Suppressor macrophage (primary cell): ENCODE measurements around the gene FBN1.

Experiments
- DNase-seq, 4 experiments: peaks; one replicate each; pipeline ENCODE4 v3.0.0-alpha.2; 2020 to 2022

Gene FBN1

DNA sequence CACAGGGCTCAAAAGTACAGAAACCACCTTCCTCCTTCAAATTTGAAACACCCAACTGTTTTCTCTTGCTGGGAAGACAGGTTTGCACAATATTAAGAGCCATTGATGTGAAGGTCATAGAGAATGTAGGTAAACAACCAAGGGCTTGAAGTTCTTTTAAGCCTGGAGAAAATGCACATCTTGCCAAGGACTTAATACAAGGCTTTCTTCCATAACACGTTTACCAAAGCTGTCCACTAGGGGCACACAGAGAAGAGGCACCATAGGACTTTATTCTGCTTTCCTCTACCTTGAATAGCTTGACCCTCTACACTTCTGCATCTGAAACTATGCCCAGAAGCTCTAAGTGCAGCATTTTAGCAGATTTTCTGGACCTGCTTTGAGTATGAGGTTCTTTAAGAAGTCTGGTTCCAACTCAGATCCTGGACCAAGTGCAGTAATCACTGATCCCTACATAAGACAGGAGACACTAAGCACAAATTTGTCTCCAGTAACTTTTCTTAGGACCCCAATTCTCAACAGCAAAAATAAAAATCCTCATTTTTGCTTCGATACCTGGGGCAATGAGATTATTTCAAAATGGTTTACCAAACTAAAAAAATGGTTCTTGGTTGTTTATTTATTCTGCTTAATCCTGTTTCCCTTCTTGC is 138.0 kb downstream of the FBN1 start:
- DNase-seq = peak; percentile 23 to 61 (median 52)

DNA sequence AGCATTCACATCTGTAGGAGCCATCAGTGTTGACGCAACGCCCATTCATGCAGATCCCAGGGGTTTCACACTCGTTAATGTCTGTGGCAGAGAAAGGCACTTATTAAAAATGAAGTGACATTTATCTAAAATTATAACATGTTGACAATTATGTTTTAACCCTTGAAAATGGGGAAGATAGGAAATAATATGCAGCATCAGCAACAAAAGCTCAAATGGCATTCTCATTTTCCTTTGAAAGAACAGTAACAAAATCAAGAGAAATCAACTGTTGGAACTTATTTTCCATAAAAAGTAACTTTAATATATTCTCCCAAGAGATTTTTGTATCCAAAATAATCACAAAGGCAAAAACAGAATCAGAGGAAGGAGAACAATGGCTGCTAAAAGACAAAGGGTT is 140.4 kb downstream of the FBN1 start:
- DNase-seq = no peak

DNA sequence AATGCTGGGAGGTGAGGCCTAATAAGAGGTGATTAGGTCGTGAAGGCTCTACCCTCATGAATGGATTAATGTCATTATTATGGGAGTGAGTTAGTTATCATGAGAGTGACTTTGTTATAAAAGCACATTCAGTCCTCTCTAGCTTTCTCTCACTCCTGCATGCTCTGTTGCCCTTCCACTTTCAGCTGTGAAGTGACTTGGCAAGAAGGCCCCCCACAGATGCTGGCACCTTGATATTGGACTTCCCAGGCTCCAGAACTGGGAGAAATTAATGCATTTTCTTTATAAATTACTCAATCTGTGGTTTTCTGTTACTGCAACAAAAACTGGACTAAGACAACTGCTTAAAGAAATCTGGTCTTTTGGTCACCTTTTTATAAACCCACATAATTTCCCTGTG is 144.3 kb downstream of the FBN1 start:
- DNase-seq = no peak

DNA sequence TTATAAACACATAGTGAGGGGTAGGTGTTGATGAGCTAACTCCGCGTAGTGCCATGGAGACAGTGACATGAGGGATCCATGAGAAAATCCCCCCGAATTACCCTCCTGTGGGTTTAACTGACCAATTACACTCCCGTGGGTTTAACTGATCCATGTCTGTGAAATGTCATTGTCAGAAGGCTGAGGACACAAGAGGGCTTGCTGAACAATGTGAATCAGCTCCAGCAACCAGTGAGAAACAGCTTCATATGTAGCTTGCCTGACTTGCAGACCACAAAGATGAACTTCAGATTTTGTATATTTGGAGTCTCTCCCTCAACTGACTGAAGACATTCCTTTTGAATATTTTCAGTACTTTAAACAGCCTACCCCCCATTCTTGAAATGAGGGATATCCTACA is 144.9 kb downstream of the FBN1 start:
- no peak for DNase-seq

DNA sequence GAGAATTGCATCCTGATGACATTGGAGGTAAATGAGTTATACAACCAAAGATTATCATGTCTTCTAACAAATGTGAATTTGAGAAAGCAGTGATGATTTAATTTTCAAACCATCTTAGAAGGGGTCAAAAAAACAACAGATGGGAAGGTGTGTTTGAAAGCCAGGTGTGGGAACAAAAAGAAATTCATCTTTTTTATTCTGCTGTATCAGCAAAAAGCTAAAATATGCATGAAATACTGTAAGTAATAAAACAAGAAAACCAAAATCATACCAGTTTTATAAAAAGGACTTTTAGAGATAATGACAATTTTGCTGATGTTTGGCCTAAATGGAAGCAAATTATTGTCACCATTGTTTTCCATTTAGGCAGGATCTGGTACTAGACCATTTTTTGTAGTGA is 145.5 kb downstream of the FBN1 start:
- no peak for DNase-seq

GRCh38 chr15:48498828-48499227 is 146.7 kb downstream of the FBN1 start:
- no peak for DNase-seq

DNA sequence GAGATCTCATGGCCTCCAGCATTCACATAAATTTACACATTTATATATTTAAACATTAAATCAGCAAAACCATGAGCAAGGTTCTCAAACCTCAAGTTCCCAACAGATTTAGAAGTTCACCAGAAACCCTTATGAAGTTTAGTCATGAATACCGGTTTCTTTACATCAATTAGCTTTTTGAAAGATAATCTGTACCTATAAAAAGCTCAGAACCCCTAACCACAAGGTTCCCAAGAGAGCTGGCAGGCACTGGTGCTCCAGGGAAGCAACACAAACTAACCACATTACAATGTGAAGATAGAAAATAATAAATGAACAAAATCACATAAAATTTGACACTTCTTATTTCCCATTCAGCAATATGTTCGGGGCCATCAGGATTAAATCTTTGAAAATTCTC is 150.9 kb downstream of the FBN1 start:
- no peak for DNase-seq

- peak in 3 of 4 experiments; percentile 6 to 16 (median 12) for DNase-seq
These were observed 151.7 kb downstream of the FBN1 start for GRCh38 chr15:48493763-48494225.

DNA sequence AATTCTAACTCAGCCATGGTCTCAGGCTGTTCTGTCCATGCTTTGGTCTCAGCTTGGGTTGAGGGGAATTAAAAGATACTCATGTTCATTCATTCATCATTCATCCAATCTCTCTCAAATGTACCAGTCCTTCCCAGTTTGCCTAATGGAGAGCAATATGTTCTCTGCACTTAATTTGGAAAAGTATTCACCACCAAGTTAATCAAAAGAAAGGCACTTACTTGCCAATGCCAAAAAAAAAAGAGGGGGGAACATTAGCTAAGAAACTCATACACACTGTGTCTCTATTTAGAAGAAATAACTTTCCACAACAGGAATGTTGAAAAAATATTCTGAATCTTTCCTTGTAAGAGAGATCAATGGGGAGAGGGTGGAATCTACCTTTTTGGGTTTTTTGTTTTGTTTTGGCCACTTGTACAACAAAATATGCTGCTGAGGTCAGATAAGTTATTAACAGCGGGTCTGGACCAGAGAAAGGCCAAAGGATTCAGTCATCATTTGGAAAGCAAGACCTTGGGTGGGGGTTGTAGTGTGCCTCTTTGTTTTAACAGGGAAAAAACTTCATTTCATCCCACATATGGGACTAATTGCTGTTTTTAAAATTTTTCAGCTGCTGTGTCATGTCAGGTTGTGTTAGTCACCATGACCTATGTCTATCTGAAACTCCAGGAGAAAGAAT is 152.3 kb downstream of the FBN1 start:
- no peak for DNase-seq

- no peak for DNase-seq
These were observed 159.3 kb downstream of the FBN1 start for GRCh38 chr15:48486228-48486627.

DNA sequence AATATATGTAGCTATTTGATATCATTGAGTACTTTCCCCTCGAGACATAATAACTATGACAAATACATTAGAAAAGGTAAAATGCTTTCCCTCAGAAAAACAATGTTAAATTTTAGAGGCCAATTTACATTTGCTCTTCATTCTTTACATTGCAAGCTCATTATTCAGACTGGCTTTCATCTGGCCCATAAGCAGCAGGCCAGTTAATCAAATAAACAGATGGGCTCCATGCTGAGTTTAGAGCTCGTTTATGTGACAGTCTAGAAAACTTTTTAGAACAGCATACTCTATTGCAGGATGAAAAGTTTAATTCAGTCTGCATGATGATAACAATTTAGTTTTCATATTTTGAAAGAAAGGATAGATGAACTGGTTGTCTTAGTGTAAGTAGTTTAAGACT is 163.7 kb downstream of the FBN1 start:
- DNase-seq = no peak

GRCh38 chr15:48479751-48480150 is 165.8 kb downstream of the FBN1 start:
- no peak for DNase-seq

- DNase-seq = no peak
These were observed 166.9 kb downstream of the FBN1 start for GRCh38 chr15:48478581-48478980.

- DNase-seq = no peak
These were observed 167.6 kb downstream of the FBN1 start for GRCh38 chr15:48477795-48478360.

DNA sequence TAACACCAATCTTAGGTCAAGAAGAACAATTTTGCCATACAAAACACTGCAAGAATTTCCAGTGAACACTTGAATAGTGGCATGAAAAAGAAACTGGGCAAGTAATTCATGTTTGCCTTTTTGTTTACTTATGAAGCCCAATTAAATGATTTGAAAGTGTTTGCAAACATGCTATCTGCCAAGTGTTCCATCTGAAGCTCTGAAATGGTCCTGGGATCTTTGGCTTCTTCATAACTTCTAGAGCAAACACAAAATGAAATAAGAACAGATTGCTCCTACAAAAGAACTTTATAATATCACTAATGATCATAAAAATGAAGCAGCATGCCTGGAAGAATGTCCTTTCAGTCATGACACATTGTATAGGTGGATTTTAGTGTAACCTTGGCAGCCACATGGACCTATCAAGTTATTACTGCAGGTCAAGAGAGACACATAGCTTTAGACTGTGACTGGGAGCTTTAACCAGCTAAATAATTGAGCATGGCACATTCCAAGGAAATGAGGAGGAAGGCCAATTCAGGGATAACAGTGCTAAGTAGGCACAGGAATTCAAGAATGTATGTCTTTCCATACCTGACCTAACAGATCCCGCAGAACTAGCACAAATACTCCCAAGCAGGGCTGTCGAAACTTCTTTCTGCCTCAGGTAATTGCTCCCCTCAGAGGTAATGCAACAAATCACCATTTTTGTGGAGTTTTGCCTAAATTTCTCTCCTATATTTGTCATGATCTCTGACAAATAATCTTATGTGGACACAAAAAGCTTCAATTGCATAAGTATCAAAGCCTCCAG is 169.7 kb downstream of the FBN1 start:
- DNase-seq = no peak

DNA sequence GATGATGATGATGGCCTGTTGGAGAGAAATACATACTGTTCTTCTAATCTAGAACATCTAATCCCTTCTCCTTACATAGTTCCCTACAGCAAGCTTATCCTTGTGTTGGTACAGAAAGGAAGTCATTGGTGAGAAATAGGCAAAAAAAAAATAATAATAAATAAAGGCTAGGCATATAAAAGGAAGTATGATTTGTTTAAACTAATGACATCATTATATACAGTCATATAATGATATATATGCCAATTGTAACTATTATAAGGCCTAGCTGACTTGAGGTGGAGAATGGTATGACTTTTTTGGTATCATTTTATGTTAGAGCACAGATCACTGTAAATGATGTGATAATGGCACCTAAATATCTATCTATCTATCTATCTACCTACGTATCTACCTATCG is 171.8 kb downstream of the FBN1 start:
- DNase-seq = no peak

DNA sequence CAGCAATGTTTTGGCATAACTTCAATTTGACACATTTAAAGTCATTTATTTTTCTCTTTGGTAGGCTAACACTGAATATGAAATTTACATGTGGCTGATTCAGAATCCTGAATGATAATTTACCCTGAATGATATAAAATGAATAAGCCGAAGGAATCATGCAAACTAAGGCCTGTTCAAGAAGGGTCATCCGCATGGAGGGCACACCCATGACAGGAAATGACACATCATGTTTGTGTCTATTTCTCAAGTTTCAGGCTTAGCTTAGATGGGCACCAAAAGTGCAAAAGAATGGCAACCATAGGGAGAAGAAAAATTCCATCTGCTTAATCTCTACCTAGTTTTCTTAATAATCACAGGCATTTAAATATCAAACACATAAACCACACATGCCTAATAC is 172.8 kb downstream of the FBN1 start:
- DNase-seq = peak; percentile 5 to 51 (median 28)

DNA sequence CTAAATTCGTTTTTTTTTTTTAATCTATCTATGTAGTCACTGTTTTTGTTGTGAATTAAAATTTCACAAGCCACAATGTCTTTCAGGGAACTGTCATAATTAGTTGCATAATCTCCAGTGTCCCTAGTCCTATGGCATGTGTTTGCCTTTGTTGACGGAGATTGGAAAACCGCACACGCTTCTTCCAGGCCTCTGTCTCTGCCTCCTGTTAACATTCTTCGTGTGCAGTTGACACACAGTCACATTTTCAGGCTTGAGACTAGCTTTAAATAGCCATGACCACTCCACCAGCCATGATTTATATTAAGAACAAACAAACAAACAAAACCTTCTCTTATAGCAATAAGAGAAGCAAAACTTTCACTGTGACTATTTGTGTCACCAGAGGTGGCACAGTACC is 174.4 kb downstream of the FBN1 start:
- DNase-seq = no peak

DNA sequence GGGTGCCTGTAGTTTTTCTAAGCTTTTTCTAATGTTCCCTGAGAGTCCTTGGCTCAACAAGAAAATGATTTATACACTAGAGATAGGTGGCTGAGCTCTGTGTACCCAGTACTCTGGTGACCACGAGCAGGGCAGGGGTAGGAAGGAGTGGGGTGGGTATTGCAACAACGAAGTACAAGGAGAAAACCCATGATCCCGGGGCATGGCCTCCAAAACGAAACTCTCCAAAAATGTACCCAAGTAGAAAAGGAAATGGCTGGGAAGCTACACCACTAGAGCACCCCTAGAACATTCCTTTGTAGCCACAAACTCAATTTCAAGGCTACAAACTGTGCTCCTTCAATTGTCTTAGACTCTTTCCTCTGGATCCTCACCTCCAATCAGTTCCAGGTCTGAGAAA is 175.4 kb downstream of the FBN1 start:
- no peak for DNase-seq

DNA sequence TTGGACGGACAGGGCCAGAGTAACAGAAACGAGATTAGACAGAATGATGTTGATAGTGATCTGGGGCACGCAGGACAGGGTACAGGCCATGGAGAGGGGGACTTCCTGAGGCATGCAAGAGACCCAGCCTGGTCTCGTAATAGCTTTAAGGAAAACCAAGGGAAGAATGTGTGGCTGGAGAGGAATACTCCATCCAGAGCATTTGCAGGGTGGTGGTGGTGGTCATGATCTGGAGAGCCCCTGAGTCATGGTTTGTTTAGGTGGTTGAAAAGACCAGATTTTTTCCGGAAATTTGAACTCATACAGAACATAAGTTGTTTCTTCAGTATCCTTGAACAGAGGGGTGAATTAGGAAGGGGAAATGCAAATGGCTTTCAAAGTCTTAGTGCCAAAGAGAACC is 175.8 kb downstream of the FBN1 start:
- DNase-seq = no peak

DNA sequence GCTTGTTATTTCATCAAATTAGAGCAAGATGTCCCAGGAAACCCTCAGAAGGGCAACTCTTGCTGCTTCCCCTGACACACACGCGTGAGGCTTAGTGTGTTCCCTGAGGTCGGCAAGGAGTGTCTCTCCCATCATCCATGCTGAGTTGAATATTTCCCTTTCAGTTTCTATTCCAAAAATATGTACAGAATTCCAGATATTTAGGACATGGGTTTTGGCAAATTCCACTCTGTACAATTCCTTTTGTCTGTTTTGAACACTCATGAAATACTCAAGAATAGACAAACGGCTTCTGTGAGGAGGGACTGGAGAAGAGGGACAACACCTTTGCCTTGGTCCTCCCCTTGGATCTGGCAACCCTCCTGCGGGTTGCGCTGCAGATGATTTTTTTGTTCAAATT is 176.2 kb downstream of the FBN1 start:
- DNase-seq = no peak

DNA sequence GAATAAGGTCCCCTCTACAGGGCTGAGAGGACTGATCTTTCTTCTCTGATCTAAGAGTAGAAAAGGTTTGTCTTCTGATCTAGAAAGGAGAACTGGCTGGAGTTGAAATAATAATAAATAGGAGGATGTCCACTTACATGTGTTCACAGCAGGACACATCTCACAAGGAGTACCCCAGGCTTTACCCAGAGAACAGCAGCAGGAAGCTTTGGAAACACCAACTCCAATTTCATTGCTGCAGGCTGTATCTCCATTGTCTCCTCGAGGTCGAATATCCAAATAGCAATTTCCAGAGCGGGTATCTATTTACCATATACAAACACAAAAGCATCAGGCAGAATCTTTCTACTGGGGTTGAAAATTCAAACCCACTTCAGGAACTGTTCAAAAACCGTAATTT is 177.7 kb downstream of the FBN1 start:
- no peak for DNase-seq

GRCh38 chr15:48466820-48467219 is 178.7 kb downstream of the FBN1 start:
- DNase-seq = no peak
